ENCODE measurements around the gene PIP4P1.
"Not testable (repeated sequence)": the region's sequence is repeated elsewhere in the genome, so short reads cannot be mapped to it uniquely, and the experiment has no call there.

Gene PIP4P1

DNA sequence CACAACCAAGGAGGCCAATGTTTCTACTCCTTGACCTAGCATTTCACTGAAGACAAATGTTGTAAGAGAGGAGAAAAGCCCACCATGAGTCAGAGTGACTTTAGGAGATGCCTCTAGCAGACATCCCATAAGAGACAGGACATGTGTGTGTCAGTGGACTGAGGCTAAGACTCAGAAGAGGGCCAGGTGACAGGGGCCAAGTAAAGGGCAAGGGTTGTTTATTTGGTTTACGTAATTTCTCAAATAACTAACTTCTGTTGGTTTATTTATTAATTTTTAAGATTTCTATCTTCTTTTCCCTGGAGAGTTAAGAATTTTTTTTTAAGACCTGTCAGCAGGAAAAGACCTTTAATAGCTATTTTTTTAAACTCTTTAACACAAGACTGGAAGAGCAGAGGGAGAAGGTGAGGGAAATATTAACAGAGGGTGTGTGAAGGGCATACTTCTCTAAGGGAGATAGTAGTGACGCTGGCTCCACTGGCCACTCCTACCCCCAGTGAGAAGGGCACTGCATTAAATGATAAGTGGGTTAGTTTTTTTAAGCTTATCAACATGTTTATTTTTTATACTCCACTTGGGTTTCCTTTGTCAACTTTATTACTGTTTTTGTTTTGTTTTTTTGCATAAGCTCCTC is 11.4 kb upstream of the PIP4P1 start:
- no peak for FAIRE-seq

DNA sequence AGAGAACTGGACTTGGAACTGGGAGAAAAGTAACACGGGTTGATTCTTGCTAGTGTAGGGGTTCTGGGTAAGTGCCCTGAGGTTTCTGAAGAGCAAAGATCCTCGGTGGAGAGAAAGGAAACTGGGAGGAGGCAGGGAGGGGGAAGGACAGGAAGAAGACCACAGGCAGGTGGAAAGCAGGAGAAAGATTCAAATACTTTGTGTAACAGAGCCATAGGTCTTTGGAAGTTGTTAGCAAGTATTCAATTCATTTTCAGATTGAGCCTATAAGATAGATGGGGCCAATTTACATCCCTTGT is 9.3 kb upstream of the PIP4P1 start:
- no peak for FAIRE-seq

DNA sequence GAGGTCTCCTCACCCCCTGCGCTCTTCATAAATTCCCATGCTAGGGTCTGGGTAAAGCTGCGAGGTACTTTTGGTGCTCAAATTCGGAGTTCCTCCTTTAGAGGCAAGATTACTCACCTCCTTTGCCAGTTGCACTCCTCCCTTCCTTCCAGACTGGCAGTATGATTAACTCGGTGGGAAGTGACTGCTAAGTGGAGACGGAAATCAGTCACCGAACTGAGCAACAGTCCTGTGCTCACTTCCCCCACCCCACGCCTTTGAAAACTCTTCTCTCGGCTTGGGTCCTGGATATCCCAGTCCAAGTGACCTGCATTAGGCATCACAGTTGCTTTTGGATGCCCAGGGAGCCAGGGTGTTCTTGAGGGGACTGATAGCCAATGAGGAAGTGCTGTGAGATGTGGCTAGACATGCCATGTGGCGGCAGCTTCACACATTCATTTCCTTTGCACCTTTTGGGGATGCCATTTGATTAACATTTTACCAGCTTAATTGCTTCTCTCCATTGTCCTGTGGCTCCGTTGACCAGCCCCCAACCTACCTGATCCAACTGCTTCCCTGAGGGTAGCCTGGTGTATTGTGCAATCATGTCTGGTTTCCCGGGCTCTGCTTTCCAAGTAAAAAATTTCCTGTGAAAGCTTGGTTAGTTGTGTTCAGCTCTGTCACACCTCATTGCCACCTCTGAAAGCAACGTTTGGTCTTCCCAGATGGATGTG is 8.8 kb upstream of the PIP4P1 start:
- FAIRE-seq, result no peak

DNA sequence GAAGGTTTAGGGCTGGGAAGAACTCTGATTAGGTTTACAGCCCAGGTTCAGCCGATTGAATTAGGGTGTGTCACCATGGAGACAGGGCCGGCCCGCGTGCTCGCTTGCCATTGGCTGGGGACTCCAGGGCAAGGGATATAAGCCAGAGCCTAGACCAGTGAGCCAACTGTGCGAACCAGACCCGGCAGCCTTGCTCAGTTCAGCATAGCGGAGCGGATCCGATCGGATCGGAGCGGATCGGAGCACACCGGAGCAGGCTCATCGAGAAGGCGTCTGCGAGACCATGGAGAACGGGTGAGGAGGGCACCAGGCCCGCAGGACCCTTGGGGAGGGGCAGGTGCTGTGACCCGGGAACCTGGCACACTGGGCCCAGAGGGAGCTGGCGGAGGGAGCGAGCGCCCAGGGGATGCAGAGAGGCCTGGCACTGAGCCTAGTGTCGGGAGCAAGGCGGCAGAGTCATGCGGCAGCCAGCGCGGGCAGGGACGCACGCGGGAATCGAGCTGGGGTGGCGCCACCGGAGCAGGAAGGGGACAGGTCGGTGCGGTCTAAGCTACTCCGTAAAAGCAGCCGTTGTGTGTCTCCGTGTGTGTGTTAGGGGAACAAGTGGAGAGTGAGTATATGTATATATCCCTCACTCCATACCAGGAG is 8.1 kb upstream of the PIP4P1 start, which contains the start of gene PNP:
Gene PNP, plus strand, starts transcription at position 165 of the 648 bp plus-strand sequence. Its CDS starts 119 bp downstream, at position 284.
- FAIRE-seq, result no peak

DNA sequence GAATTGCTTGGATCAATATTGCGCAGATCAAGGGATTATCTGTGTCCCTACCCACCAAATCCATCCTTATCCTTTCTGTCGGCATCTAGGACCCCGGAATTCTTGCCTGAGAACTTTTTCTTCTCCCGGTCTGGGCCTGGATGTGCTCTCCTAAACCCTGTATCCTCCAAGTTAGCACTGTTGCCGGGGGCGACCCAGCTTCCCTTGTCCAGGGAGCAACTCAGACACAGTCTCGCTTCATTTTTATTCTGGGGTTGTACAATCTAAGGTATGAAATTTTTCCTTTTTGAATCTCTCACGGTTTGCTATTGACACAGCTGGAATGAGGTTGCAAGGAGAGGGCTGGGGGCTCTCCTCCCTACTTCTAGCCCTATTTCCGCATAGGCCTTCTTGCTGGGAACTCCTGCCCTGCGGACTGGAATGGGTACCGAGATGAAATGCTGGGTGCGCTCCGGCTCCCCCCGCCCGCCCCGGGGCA is 7.6 kb upstream of the PIP4P1 start:
- FAIRE-seq, result no peak

DNA sequence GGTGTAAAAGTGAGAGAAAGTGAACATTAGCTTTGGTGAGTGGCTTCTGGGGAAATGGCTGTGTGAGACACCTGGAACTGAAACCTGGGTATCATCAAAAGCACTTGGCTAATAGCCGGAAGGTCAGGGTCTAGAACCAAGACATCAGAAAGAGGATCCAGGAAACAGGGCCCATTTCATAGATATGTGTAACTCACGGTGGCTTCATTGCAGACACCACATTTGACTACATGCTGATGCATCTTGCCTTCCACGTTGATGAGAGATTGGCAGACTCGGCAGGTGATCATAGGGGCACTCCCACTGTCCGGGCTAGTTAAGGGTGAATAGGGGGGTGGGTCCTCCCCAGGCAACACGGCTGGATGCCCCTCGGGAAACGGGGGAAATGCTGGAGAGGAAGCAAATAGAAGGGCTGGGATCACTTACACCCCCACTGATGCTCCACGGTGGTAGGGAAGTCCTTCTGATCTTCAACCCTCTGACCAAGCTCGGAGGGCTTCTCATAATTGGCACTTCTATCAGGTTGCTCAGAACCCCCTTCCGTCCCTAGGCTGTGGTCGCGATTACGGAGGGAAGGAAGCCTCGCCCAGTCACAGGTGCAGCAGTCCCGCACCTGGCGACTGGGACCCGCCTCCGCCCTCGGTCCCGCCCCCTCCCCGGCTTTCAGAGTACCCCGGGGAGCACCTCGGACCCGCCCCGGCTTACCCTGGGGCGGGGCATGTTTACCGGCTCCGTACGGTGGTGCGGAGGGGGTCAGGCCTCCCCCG is 593 bp downstream of the PIP4P1 start:
- no peak for FAIRE-seq

DNA sequence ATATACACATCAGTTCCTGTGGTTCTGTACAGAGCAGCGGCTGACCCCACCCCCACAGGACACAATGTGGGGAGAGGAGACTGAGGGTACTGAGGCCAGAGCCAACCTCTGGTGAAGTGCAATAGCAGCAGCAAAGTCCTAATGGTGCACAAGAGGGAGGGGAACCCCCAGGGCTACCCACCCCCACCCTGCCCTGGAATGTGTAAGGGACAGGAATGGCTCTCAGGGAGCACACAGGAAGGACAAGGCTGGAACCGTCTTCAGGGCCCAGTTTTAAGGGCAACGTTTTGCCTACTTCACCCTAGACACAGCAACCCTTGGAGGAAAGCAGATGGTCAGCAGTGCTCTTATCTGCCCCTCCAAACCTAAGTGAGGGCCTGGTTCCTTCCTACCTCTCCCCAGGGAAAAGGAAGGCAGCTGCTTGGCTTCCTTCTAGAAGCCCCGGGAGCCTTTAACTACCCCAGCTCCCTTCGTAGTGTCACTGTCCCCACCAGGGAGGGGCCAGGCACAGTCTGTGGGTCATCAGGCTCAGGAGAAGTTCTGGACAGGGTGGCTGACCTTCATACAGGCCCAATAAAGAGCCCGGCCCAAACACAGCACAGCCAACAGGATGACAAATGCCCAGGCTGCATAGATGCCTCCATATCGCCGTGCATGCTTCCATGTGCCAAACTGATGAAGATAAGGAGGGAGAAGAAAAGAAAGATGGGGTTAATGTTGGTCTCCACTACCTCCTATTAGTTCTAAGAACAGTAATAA is 3.0 kb downstream of the PIP4P1 start:
- no peak for FAIRE-seq

DNA sequence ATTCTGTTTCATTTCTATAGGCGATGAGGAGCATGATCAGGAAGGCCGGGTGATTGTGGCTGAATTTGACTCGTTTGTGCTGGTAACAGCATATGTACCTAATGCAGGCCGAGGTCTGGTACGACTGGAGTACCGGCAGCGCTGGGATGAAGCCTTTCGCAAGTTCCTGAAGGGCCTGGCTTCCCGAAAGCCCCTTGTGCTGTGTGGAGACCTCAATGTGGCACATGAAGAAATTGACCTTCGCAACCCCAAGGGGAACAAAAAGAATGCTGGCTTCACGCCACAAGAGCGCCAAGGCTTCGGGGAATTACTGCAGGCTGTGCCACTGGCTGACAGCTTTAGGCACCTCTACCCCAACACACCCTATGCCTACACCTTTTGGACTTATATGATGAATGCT is 4.3 kb downstream of the PIP4P1 start:
- FAIRE-seq, result no peak

DNA sequence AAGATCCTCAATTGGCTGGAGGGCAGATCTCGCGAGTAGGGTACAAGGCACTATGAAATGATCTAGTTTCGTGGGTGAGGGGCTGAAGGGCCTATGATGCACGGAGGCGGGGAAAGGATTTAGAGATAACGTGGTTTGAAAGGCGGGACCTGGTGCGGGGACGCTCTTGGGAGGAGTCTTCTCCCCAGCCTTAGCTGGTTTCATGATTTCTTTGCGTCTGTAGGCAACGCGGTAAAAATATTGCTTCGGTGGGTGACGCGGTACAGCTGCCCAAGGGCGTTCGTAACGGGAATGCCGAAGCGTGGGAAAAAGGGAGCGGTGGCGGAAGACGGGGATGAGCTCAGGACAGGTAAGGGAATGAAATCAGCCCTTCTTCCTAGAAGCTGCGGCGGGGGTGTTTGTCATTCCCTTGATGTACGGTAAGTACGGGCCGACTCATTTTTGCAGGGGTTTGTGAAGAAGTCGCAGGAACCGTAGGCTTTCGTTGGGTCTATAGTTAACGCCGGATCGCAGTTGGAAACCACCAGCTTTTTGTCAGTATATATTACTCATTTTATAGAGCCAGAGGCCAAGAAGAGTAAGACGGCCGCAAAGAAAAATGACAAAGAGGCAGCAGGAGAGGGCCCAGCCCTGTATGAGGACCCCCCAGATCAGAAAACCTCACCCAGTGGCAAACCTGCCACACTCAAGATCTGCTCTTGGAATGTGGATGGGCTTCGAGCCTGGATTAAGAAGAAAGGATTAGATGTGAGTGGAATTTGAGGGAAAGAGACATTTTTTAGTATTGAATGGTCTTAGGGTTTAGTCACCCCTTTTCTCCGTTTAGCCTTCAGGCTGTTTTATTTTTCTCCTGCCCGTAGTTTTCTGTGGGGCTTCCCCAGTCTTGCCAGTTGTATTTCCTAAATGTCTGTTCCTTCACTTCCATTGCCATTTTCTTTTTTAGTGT is 5.6 kb downstream of the PIP4P1 start:
- no peak for FAIRE-seq

DNA sequence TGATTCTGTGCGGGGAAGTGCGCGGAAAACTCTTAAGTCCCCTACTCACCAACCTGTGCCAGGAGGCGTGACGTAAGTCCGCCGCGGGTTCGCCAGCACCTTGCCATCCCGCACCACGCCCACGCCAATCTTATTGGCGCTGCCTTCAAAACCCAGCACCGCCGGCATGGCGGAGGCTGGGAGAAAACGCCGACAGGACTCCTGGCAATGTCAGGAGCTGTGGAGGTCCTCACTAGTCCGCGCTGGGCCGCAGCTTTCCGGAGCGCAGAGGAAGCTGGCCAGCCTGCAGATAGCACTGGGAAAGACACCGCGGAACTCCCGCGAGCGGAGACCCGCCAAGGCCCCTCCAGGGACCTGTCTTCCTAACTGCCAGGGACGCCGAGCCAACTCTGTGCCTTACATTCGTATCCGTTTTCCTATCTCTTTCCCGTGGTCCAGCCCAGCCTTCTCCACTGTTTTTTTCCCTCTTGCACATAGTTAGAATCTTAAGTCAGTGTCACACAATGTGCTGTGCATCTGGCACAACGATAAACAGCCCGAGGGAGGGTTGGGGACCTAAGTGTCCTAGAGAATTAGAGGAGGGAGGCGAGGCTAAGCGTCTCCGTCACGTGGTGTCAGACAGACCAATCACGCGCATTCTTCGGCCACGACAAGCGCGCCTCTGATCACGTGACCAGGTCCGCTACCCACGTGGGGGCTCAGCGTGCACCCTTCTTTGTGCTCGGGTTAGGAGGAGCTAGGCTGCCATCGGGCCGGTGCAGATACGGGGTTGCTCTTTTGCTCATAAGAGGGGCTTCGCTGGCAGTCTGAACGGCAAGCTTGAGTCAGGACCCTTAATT is 6.5 kb downstream of the PIP4P1 start, which contains the start of the genes APEX1 and OSGEP:
Gene APEX1, plus strand, starts transcription at position 711 of the 839 bp plus-strand sequence. CDS start 420 bp downstream, outside the sequence.
Gene OSGEP, minus strand, starts transcription at position 297 of the 839 bp plus-strand sequence. Its CDS starts 129 bp downstream, at position 168.
- peak; percentile 91 for FAIRE-seq

DNA sequence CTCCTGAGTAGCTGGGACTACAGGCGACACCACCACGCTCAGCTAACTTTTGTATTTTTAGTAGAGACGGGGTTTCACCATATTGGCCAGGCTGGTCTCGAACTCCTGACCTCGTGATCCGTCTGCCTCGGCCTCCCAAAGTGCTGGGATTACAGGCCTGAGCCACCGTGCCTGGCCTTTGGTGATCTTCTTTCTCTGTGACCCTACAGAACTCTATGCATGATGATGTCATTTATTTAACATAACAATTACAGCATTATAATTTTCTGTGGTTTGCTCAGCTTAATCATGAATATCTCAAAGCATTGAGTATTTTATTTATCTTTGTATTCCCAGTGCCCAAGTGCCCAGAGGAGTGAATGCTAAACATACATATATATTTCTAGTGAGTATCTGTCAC is 8.4 kb downstream of the PIP4P1 start:
- FAIRE-seq, result not testable (repeated sequence)

DNA sequence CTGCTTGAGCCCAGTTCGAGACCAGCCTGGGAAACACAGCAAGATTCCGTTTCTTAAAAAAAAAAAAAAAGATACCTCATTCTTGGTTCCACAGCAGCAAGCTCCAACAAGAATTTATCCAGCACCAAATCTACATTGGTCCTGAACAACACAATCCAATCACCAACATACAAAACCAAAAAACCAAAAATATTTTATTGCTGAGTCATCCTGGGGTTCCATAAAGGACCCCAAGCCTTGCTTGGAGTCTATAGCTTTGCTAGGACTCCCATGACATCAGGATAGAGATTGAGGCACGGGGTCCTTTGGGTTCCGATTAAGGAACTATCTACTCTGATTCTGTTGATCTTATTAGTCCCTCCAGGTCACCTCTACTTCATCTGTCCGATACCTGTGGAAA is 14.3 kb downstream of the PIP4P1 start:
- no peak for FAIRE-seq

DNA sequence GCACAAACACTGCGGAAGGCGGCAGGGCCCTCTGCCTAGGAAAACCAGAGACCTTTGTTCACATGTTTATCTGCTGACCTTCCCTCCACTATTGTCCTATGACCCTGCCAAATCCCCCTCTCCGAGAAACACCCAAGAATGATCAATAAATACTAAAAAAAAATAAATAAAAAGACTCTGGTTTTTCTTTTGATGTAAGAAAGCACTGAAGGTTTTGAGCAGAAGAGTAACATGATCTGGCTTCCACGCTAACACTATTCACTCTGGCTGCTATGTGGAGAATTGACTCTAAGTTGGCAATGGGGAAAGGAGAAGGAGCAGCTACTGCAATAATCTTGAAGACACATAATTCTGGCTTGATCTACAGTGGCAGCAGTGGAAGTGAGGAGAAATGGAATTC is 17.6 kb downstream of the PIP4P1 start:
- FAIRE-seq, result not testable (repeated sequence)

DNA sequence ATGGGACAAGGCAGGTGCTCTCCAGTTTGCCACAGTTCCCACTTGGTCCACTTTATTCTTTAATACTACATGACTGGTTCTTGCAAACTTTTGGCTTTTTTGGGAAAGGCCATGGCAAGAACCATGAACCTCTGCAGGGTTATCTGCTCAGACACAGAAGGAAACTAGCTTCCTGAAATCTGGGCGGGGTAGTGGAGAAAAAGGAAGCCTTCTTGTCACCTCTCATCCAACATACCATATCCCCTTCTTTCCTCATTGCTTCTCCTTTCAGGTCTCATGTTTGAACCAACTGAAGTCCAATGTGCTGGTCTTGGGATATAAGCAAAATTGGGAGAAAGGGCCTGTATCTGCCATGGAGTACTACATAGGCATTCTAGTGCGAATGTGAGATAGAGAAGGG is 19.8 kb downstream of the PIP4P1 start:
- FAIRE-seq, result no peak

DNA sequence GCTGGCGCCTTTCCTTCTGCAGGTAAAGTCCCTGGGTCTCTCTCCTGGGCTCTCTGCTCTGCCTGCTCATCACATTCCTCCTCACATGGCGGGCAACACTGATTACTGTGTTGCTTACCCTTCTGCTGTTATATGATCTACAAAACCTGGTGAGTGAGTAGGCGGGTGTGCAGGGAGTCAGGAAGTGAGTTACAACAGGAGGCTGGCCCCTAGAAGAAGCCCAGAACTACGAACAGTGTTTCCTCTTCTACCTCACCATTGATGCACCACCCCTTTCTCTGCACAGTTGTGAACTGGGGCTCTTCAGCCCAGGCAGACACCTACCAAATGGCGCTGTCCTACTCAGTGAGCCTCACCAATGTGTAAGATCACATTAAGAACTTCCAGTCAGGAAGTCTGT is 20.4 kb downstream of the PIP4P1 start:
- no peak for FAIRE-seq

DNA sequence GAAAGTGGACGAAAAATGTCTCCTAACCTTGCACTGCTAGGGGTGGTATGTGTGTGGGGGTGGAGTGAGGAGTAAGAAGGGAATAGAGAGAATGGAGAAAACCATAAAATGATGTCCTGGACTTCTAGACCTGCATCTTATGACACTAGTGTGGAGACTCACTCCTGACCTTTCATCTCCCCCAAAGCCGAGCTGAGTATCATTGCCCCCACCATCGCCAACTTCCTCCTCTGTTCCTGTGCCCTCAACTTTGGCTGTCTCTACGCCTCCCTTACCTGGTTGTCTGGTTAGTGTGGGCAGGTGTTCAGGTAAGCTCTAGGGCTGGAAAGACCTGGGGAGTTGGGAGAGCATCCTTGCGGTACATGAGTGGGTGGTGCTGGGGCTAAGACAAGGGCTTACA is 20.8 kb downstream of the PIP4P1 start:
- no peak for FAIRE-seq

DNA sequence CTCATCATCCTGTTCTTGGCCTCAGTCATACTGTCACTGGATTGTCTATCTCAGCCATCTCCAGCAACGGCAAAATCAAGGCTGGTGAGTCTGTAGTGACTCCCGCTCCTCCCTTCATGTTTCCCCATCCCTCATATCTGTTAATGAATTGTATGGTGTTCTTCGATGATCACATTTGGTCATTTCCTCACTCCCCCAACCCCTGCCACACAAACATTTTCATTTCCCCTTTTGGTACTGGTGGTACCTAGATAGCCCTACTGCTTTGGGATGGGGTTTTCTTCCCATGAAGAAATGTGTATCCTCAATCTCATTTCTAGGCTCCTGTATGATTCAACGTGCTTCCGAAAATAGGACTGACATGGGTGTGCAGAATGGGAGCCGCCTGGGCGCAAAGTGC is 22.6 kb downstream of the PIP4P1 start:
- no peak for FAIRE-seq

DNA sequence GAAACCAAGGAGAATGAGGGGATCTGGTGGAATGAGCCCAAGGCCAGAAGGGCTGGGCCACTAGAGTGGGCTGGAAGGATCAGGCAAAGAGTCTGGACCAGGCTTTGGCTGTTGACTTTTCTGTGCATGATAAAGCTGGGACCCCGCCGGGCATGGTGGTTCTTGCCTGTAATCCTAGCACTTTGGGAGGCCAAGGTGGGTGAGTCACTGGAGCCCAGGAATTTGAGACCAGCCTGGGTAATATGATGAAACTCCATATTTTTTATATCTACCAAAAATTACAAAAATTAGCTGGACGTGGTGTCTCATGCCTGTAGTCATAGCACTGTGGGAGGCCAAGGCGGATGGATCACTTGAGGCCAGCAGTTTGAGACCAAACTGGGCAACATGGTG is 24.9 kb downstream of the PIP4P1 start:
- no peak for FAIRE-seq

DNA sequence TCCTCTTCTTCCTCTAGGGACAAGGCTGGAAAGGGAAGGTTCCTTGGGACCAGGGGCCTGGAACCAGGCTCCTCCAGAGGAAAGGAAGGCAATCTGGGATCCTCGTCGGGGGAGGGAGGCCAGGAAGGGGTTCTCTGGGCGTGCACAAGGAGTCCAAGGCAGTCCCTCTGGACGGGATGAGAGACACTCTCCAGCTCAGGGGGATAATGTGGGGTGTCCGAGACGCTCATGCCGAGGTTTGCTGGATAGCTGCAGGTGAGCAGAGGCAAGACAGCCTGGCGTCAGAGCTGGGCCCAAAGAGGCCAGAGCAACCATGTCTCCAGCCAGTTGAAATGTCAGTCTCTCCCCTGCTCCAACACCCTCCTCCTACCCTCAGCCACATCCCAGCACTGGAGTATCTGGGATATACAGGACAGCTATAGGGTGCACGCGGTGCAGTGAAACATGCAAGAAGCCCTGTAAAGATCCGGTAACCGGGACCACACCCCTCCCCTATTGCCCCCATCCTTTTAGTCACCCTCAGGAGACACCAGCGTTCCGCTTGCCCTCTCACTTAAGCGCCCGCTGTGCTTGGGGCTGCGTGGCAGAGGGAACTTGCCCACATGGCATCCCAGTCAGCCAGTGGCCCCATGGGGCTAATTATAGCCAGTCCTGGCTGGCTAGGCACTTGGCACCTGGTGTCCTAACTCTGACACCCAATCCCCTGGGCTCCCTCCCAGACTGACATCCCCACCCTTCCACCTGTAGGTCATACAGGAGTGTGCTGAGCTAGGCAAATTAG is 25.5 kb downstream of the PIP4P1 start, which contains the start of gene KLHL33:
Gene KLHL33, minus strand, starts transcription at position 585 of the 781 bp plus-strand sequence. Its CDS starts 355 bp downstream, at position 230.
- FAIRE-seq, result no peak

Data from TTC549 (cell line).